H1 (cell line): ENCODE measurements around the gene NLRP6. TPM values are rescaled to one million over a fixed set of nuclear protein-coding genes. Genes with fewer than 3 reads are reported as not detected.

Source experiments
- RFX5 ChIP-seq: IDR thresholded peaks from 2 replicates; pipeline ENCODE4 v1.6.1; 2011; ENCODE audit warnings: low read depth, low read length, improper control_type of control experiment, borderline replicate concordance
- polyA plus RNA-seq, 7 experiments: library from polyadenylated mRNA; depleted of rRNA in 3 of 7; stranded (reverse) in 5 of 7; unstranded in 2 of 7; fragments of >200 nt in 5 of 7; fragments of 200-250 nt in 2 of 7; gene quantifications; 1 replicate in 5 of 7; 2 replicates in 1 of 7; 4 replicates in 1 of 7; pipeline versions ENCODE4 v1.2.1 to v1.2.3, GENCODE V29; 2011 to 2013; ENCODE audit warnings: missing spikeins in 2 of 7, mixed read lengths in 2 of 7
- total RNA-seq: library from RNA; stranded (reverse); fragmentation: NEBNext Ultra II Directional; extraction: Animal tissue kit (Norgen Biotek cat#: 25700); gene quantifications from 2 replicates; pipeline ENCODE4 v1.2.1, GENCODE V29; 2021

NLRP6 gene
- total and polyA plus RNA-seq, 2 of the 8 experiments (the other 6 are each of a cell fraction or from before 2014, with no cell fraction given) = not detected

- no peak for TF ChIP-seq RFX5
- TF ChIP-seq, all 59 proteins: peak for 0
Measured at GRCh38 chr11:283405-284104, 5.3 kb downstream of the NLRP6 start (continued).
